ENCODE measurements around the gene BANP.

DNA sequence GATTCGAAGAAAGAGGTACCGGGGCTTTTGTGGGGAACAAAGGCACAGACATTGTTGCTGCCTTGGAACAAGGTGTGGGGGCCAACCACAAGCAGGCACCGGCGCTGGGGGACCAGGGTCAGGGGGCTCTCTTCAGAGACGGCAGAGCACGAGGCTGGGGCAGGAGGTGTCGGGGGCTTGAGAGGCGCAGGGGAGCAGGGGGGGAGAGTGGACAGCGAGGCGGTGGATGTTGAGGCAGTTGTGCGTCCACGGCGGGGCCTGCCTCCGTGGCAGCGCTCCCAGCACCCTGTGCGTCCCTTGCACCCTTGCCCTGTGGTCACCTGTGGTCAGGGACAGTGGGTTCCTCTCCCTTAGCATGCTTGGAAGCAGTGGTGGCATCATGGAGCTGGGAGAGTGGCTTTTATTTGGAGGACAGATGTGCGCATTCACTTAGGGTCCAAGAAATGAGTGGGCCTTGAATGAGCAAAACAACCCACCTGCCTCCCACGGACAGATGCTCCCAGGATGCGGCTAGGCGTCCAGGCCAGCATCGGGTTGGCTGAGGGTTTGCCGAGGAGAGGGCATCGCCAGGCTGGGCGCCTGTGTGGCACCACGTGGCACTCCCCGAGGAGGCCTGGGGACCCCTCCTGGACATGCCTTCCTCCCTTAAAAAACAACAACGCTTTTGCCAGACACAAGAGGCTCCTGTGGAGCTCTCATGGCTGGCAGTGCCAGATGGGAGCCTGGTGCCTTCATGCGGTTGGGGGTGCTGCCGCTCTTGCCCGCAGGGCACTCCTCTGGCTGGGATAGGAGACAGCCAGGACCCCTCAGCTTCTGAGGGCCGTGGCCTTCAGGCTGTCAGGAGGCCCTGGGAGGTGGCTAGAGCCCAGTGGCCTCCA lies 113.0 kb downstream of the BANP start:
- TF ChIP-seq EZH2 (IDR thresholded peaks at IDR 0.05; ENCODE audit: insufficient read depth, poor library complexity, severe bottlenecking) (no peak), EZH2phosphoT487 (IDR thresholded peaks at IDR 0.05; ENCODE audit: insufficient read depth, low read depth) (no peak)

Data from GM23248 (cell line).